ENCODE results near the gene PLEKHN1.

PLEKHN1 gene

GRCh38 chr1:920521-920920 is 45.8 kb upstream of the PLEKHN1 start:
- TF ChIP-seq CTCF (conservative IDR thresholded peaks at IDR 0.05) = no peak
- H3K27ac ChIP-seq = peak overlapping the region; percentile 99

GRCh38 chr1:921011-921837 is 45.1 kb upstream of the PLEKHN1 start:
- peak; percentile 50 for TF ChIP-seq CTCF (conservative IDR thresholded peaks at IDR 0.05)
- H3K27ac ChIP-seq = peak overlapping the region; percentile 99

GRCh38 chr1:923131-923990 is 42.9 kb upstream of the PLEKHN1 start, which contains the start of gene SAMD11:
Gene SAMD11 (plus strand): TSS chr1:923923. CDS start chr1:924432, 509 bp downstream.
- H3K27ac ChIP-seq = peak within 1 kb of the TSS; percentile 99
- TF ChIP-seq CTCF (conservative IDR thresholded peaks at IDR 0.05) = no peak; the same call in 1 of the 2 replicates

GRCh38 chr1:923991-924655 is 42.2 kb upstream of the PLEKHN1 start:
- peak overlapping the region; percentile 99 for H3K27ac ChIP-seq
- TF ChIP-seq CTCF (conservative IDR thresholded peaks at IDR 0.05) = no peak

GRCh38 chr1:924656-925560 is 41.4 kb upstream of the PLEKHN1 start:
- 0 out of 2 replicates have a peak, but pooled peaks have one; percentile 3 for TF ChIP-seq CTCF (conservative IDR thresholded peaks at IDR 0.05)
- peak overlapping the region; percentile 99 for H3K27ac ChIP-seq

GRCh38 chr1:925561-926421 is 40.5 kb upstream of the PLEKHN1 start:
- no peak for TF ChIP-seq CTCF (conservative IDR thresholded peaks at IDR 0.05)
- peak overlapping the region; percentile 99 for H3K27ac ChIP-seq
